Measurements from ENCODE around the gene ADK.
"Not testable (repeated sequence)": the region's sequence is repeated elsewhere in the genome, so short reads cannot be mapped to it uniquely, and the experiment has no call there.

Gene ADK

DNA sequence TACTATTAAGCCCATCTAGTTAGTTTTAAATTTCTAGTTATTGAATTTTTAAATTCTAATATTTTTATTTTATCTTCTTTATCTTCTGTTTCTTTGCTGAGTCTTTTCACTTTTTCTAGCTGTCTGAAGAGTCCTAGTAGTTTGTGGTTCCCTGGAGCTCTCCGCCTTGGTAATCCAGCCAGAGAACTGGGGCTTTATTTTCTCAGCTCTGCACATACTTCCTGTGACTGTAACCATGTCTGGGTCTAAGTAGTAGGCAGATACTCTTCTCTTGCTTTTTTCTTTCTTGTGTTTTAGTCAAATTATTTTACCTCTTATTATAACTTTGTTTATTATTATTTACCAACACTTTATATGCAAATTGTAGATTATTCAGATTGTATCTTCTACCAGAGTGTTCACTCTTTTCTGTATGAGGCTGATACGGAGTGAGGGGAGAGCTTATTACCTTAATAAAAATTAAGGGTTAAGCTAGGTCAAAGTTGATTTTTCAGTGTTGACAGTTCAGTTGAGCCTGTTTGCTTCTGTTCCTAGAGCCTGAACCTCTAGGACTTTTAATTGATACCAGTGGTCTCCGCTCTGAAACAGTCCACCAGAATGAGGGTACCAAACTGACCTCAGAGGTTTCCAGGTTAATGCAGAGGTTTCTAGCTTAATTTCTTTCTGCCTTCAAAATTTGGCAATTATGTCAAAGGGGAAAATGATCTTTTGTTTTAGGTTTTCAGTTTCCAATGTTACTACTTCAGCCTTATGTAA, 155.4 kb downstream of the ADK start:
- no peak for DNase-seq

DNA sequence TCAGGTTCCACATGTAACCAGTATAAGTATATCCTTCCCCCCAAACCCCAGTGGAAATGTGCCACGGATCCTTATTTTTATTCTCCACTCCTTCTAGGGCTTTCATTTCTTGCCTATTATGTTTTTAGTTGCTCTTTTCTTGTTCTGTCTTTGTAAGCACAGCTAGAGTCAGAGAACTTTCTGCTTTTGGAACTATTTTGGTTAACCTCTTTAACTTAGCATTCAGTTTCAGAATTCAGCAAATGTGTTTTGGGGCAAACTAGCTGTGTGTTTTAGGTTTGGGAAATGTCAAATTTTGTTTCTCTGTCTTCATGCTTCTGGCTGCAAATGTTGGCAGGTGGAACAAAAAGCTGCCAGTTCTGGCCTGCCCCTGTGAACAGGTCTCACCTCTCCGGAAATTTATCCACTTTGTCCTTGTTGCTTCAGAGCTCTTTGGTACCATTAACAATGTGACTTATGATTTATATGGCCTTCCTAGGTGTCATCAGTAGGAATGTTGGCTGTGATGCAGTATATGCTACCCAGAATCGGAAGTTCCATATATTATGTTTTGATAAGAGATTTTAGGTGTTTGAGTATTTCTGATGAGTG, 156.1 kb downstream of the ADK start:
- no peak for DNase-seq

DNA sequence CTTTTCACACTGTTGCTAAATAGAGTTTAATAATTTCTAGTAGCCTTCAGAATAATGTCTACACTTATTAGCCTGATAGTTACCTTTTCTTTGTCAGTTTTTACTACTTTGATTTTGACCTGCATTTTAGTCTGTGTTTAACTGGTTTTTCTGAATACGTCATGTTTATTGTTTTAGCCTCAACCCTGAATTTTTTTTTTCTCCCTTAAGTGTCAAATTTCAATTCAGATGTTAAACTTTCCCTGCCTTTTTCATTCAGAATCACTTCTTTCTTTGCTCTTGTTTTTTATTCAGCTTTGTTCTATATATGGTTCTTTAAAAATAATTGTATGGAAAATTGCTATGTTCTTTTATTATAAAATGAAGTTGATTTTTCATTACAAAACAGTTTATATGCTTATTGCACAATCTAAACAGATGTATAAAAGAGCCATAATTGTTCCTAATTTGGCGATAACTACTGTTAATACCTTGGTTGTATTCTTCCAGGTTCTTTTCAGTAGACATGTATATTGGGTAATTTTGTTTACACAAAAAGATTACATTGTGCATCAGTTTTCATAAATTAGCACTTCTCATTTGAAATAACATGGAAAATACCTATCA, 159.7 kb downstream of the ADK start:
- DNase-seq, result no peak

DNA sequence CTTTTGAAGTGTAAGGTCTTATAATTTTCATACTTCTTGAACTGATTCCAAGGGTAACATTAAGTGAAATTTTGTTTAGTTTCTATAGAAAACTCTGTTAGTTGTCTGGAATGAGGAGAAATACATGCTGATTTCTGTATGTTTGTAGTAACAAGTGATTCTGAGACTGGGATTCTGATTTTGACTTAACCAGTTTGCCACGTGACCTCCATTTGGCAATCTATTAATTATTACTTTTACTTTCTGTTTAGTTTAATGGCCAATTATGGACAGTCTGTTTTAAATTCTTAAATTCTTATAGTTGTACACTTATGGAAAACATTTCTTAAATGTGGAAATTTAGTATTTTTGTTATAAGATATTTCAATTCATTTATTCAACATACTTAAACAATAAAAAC, 163.1 kb downstream of the ADK start:
- no peak for DNase-seq

DNA sequence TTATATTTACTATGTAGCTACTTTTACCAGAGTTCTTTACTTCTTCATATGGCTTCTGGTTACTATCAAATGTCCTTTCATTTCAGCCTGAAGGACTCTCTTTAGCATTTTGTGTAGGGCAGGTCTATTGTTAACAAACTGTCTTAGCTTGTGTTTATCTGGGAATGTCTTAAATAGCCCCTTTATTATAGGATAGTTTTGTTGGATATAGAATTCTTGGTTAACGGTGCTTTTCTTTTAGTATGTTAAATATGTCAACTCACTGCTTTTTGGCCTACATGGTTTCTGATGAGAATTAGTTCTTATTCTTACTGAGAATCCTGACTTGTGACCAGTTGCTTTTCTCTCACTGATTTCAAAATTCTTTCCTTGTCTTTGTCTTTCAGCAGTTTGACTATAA, 169.0 kb downstream of the ADK start:
- DNase-seq, result no peak

DNA sequence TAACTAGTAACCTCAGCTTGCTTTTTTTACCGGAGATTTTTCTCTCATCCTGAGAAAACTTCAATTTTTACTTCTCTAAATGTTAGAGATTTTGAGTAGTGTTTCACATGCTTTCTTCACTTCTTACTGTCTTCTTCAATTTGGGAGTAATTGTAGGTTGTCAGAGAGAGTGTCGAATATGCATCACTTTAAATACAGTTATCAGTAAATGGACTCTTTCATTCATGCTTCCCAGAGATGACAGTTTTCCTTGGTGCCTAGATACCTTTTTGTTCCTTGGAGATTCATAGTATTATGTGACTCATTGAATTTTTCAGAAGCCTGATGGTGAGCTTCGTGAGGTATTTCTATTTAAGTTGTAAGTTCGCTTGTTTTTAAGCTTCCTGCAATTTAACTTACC, 169.7 kb downstream of the ADK start:
- DNase-seq, result no peak

DNA sequence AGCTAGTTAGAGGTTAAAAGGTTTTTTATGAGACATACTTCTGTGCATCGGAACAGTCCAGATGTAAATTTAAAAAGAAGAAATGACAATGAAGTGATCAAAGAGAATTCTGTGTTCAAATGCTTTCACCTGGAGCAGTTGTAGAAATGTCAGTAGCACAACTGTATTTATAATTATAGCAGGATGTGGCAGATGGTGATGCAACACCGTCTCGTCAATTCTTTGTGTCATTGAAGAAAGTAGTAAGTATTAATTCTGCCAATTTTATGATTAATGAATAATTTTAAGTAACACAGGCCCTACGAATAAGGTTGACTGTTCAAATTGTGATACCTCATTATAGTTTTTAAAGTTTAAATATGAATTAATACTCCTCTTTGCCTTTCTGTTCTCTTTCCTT, 171.1 kb downstream of the ADK start:
- no peak for DNase-seq

DNA sequence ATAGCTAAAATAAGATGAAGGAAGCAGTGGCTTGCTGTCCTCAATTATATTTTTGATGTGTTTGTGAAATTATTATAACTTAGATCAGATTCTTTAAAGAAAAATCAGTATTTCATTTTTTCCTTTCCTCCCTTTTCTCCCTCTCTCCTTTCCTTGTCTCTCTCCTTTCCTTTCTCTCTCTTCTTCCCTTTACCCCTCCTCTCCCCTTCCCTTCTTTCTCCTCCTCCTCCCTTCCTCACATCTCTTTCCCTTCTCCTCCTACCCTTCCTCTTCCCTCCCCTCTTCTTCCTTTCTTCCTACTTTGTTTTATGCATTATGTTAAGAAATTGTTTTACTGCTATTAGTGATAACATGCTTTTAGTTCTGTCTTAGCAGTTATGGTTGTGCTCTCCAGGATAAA, 171.5 kb downstream of the ADK start:
- no peak for DNase-seq

DNA sequence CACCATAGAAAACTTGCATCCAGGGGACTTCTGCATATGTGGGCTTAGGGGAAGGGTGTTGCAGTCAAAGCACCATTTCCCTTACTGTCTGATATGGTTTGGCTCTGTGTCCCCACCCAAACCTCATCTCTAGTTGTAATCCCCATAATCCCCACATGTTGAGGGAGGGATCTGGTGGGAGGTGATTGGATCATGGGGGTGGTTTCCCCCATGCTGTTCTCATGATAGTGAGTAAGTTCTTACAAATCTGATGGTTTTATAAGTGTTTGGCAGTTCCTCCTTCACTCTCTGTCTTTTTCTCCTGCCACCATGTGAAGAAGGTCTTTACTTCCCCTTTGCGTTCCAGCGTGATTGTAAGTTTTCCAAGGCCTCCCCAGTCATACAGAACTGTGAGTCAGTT, 177.4 kb downstream of the ADK start:
- no peak for DNase-seq

DNA sequence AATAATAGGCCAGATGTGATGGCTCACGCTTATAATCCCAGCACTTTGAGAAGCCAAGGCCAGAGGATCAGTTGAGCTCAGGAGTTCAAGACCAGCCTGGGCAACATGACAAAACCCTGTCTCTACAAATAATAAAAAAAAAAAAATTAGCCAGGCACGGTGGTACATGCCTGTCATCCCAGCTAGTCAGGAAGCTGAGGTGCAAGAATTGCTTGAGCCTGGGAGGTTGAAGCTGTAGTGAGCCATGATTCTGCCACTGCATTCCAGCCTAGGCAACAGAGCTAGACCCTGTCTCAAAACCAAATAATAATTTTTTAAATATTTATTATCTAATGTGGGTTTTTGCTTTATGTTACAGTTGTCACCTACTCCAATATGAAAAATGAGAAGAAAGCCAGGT, 178.9 kb downstream of the ADK start:
- peak; percentile 67 for DNase-seq

DNA sequence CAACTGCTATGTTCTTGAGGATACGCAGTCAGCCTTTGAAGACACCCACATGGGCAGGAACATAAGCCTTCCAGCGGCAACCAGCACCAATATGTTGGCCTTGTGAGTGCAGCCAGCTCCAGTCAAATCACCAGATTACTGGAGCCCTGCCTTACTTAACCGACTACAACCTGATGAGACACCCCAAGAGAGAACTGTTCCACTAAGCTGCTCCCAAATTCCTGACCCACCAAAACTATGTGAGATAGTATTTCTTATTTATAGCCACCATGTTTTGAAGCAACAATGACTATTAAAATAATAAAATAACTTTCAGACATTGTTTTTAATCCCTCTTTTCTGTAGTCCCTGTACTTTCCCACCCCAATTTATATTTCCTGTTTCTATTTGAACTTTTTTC, 179.6 kb downstream of the ADK start:
- DNase-seq, result no peak

DNA sequence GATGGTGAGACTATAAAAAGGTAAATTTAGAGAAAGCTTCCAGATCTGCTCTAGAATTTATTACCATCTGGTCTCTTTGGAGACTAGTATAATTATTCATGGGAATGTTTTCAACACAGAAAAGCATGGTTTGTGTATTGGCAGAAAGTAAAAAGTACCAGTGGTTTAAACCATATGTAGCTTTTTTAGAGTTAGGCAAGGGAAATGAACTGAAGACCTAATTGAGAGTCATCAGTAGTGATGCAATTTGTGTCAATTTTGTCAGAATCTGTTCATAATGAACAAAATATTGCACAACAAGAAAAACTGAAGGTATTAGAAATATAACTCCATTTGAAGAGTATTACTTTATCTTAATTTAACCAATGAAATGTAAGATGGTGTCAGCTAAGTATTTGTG, 181.4 kb downstream of the ADK start:
- peak; percentile 16 for DNase-seq

DNA sequence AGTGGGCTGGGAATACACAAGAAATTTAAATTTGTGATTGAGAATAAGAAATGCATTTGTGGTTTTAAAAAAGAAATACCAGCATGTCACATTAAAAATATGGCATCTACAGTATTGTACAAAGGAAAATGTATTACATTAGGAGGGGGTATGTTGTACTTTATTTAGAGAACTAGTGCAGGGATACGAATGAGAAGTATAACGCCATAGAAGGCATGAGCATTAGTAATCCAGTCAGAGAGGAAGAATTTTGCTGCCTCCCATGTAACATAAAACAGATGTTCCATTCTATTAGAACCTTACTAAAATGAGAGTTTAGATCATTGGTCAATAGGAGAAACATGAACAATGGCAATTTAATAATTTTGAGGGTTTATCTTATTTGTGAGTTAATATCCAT, 182.2 kb downstream of the ADK start:
- DNase-seq, result peak; percentile 70

DNA sequence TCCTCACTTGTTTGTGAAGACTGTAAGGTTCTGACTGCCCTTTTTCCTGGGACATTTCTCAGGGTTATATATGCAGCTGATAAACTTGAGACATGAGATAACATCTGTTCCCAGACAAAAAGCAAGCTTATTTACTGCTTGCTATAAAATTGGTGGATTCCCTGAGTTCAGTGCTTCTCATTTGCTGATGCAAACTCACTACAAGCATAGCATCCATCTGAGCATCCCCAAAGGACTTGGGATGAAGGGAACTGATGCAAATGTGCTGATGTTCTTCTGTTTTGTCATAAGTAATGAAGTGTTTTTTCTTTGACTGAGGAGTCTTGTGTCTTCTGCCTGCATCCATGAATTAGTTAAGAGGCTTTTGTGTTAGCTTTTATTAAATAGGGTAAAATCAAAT, 183.2 kb downstream of the ADK start:
- DNase-seq, result no peak

DNA sequence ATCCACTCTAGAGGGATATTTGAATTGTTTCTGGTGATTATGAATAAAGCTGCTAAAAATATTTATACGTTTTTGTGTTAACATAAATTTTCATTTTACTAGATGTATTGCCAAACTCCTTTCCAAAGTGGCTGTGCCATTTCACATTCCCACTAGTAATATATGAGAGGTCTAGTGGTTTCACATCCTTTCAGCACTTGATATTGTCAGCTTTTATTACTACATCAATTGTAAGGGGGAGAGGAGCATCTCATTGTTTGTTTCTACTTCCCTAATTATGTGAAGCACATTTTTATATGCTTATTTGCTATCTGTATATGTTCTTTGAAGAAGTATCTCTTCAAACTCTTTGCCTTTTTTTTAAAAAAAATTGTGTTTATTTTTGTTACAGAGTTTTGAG, 184.5 kb downstream of the ADK start:
- no peak for DNase-seq

DNA sequence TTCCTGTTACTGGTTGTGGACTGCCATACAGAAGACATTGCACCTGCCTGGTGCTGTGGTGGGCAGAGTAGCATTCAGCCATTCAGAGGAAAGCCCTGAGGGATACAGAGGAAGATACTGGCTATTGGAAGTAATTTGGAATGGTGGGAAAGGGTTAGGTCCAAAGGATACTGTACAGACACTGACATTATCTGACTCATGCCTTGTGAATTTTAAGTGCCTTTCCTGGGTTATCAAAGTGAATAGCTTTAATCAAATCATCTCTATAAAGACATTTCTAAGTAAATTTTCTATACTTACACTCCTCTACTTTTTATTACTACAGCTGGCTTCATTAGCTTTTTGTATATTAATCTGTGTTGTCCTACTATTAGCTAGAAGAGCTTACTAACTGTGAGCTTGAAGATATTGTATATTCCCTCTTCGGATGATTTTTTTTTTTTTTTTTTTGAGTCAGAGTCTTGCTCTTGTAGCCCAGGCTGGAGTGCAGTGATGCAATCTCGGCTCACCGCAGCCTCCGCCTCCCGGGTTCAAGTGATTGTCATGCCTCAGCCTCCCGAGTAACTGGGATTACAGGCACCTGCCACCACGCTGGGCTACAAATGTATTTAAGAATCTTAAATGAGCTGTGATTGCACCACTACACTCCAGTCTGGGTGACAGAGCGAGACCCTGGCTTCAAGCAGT, 186.5 kb downstream of the ADK start:
- peak; percentile 56 for DNase-seq

DNA sequence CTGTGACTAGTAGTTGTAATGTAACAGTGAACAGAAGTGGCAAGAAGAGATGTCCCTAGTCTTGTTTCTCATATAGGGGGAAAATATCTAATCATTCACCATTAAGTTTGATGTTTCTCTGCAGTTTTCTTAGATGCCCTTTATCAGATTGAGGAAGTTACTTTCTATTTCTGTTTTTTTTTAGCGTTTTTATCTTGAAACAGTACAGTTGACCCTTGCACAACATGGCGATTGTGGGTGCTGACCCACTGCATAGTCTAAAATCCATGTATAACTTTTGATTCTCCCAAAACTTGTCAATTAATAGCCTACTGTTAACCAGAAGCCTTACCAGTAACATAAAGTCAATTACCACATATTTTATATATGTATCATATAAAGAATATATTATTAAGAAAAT, 192.0 kb downstream of the ADK start:
- no peak for DNase-seq

DNA sequence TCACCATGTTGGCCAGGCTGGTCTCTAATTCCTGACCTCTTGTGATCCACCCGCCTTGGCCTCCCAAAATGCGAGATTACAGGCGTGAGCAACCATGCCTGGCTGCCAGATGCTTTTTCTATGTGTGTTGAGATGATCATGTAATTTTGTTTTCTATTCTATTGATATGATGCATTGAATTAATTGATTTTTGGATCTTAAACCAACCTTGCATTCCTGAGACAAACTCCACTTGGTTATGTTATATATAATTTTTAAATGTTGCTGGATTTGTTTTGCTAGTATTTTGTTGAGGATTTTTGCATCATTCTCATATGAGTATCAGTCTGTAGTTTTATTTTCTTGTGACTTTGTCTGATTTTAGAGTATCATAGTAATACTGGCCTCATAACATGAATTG, 192.8 kb downstream of the ADK start:
- no peak for DNase-seq

DNA sequence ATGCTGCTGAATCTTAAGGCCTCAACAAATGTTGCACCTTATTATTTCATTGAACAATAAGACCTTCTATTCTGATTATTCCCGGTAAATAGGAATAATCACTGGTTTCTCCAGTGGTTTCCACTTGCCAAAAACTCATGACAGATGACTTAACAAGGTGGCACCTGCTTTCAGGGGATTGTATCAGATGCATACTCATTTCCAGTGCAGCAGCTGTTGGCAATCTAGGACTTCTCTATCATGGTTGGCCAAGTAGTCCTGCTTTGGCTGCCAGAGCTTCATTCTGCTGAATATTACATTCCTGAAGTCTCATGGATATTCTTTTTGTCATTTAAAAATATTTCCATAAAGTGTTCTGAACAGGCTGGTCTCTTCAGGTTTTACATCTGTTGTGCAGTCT, 193.3 kb downstream of the ADK start:
- DNase-seq, result no peak

DNA sequence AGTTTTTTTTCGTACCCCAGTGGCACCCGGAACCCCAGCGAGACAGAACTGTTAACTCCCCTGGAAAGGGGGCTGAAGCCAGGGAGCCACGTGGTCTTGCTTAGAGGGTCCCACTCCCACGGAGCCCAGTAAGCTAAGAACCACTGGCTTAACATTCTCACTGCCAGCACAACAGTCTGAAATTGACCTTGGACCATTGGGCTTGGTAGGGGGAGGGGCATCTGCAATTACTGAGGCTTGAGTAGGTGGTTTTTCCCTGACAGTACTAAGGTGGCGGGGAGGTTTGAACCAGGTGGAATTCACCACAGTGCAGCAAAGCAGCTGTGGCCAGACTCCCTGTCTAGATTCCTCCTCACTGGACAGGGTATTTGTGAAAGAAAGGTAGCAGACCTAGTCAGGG, 196.5 kb downstream of the ADK start:
- no peak for DNase-seq

DNA sequence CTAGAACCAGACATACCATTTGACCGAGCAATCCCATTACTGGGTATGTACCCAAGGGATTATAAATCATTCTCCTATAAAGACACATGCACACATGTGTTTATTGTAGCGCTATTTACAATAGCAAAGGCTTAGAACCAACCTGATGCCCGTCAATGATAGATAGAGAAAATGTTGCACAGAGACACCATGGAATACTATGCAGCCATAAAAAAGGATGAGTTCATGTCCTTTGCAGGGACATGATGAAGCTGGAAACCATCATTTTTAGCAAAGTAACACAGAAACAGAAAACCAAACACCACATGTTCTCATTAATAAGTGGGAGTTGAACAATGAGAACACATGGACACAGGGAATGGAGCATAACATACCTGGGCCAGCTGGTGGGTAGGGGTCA, 202.0 kb downstream of the ADK start:
- DNase-seq, result not testable (repeated sequence)

DNA sequence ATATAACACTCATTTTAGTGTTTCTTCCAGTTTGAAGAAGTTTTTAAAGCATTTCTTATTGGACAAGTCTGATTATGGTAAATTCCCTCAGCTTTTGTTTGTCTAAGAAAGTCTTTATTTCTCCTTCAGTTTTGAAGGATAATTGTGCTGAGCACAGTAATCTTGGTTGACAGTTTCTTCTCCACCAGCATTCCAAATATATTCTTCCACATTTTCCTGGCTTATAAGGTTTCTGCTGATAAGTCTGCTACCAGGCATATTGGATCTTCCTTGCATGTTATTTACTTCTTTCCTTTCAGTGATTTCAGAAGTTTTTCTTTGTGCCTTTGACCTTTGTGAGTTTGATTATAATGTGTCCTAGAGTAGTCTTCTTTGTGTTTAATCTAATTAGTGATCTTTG, 210.7 kb downstream of the ADK start:
- DNase-seq, result no peak

DNA sequence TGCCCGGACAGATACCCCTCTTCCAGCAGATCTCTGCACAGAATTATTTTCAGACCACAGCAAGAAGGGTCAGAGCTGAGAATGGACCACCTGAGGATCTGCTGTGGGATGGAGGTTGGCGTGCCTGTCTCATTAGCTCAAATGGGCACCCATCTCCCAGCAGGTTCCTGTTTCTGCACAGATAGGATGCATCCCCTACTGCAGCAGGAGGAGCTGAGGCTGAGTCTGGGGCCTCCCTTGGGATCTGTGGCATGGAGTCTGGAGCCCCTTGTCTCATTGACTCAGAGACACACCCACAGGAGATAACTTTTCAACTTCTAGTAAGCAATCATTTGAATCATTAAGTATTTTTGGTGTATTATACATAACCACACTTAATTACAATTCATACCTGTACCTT, 212.7 kb downstream of the ADK start:
- DNase-seq, result no peak

DNA sequence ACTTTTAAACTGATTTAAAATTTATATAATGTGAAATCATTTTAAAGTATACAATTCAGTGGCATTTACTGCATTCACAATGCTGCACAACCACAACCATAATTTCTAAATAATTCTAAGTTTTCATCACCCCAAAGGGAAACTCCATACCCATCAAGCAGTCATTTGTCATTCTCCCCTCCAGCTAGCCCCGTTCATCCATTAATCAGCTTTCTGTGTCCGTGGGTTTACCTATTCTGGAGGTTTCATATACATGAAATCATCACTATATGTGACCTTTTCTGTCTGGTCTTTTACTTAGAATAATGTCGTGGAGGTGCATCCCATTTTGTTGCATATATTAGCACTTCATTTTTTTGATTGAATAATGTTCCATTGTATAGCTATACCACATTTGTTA, 214.1 kb downstream of the ADK start:
- DNase-seq, result no peak
